HG03280 (cell line): ENCODE measurements around the gene P3R3URF.

ENCODE experiments used
- ATAC-seq: cut with Tn5 transposase; IDR thresholded peaks from one replicate; pipeline ENCODE4 v1.9.1; 2021; ENCODE audit warnings: mild to moderate bottlenecking, moderate library complexity; ENCODE audit not compliant: unreplicated experiment

P3R3URF gene

GRCh38 chr1:46174448-46175231 is 1.6 kb downstream of the P3R3URF start, which contains the start of gene TSPAN1:
TSS of gene TSPAN1 (plus strand) at chr1:46175087. CDS start at chr1:46181108, 6,021 bp downstream.
- ATAC-seq: no peak

DNA sequence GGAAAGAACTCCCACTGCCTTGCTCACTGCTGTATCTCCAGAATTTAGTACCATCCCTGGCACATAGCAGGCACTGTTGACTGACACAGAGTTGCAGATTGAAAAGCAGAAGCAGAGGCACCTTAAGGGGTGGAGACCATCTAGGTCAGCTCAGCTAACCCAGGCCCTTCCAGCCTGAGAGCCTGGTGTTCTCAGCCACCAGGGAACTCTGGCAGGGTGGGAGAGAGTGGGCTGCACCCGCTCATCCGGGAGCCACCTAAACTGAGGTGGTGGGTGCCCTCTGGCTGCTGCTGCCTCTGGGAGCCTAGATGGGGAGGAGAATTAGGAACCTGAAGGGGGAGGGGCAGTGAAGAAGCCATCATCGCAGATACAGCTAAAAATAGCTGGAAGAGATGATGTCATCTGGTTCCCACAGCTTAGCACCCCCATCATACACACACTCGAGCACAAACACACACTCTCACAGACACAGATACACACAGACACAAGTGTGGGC is 2.9 kb downstream of the P3R3URF start:
- no peak for ATAC-seq

DNA sequence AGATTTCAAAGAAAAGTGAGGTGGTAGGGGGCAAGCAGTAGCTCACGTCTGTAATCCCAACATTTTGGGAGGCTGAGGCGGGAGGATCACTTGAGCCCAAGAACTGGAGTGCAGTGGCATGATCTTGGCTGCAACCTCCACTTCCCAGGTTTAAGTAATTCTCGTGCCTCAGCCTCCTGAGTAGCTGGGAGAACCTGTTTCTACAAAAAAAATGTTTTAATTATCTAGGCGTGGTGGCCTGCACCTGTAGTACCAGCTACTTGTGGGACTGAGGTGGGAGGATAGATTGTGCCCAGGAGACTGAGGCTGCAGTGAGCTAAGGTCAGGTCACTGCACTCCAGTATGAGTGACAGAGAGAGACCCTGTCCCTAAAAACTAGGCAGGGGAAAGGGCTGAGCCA is 4.0 kb downstream of the P3R3URF start:
- no peak for ATAC-seq

GRCh38 chr1:46171871-46172270 is 4.4 kb downstream of the P3R3URF start:
- ATAC-seq: no peak

GRCh38 chr1:46171351-46171750 is 4.9 kb downstream of the P3R3URF start:
- no peak for ATAC-seq

- ATAC-seq: no peak
Measured at GRCh38 chr1:46169811-46170454, 6.4 kb downstream of the P3R3URF start.

DNA sequence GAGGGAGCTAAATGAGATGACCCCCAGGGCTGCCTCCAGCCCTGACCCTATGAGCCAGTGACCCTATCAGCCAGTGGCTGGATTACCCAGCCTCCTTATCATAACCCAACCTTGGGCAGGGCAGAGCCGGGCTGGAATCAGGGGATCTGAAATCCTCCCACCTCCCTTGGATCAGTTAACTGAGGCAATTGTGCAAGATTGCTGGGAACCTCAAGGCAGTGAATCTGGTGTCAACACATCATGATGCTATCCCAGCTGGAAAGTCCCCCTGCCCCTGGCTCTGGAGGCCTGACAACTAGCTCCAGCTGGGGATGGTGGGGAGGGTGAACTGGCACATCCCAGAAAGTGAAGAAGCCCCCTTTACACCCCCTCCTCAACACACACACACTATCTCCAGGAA is 7.8 kb downstream of the P3R3URF start:
- ATAC-seq: no peak

GRCh38 chr1:46166521-46167462 is 9.5 kb downstream of the P3R3URF start:
- ATAC-seq: no peak

- ATAC-seq: no peak
Measured at GRCh38 chr1:46160212-46160611, 16.1 kb downstream of the P3R3URF start.

DNA sequence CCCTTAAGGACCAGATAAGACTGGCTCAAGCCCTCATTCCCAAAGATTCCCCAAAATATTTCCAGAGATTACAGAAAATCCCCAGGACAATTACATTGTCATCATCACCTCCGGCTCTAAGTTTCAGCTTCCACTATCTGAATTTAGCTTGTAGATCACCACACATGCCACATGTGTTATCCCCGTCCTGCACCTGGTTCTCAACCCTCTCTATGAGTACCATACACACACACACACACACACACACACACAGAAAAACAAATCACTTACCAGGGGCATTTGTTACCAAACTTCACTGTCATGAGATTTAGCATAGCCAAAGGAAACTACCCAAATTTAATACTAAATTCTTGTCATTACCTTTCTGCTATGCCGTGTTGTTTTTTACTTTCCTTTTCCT is 16.8 kb downstream of the P3R3URF start:
- no peak for ATAC-seq

- no peak for ATAC-seq
Measured at GRCh38 chr1:46158312-46159281, 17.7 kb downstream of the P3R3URF start.

DNA sequence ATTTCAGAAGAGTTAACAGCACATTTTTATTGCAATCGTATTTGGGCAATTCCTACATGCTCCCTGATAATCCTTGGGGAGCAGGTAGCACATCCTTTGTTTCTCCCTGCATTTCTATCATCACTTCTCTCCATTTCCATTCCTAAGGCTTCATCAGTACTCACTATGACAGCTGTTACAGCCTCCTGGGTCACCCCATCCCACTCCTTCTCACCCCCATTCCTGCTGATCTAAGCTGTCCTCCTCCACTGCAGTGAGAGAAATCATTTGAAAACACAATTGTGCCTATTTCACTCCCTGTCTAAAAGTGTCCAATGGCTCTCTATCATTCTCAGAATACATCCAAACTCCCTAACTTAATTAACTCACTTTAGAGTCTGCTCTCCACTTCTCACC is 18.4 kb downstream of the P3R3URF start:
- ATAC-seq: no peak

GRCh38 chr1:46153732-46154131 is 22.6 kb downstream of the P3R3URF start:
- ATAC-seq: no peak

DNA sequence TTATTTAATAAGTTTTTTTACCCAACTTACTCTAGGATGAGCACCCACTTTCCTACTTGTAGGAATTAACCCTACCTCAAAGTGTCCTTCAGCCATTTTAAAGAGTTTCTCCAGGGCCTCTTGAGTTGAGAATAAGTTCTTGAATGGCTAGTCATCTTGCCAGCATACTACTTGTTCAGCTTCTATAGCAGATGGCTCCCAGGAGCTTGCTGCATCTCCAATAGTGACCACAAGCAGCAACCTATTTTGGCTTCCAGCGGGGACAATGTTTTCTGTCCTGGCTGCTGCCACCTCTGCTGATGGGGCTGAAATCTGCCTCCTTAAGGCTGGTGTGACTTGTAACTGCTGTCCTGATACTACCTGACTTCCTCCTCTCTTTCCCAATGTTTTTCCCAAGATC is 23.1 kb downstream of the P3R3URF start:
- ATAC-seq: no peak

GRCh38 chr1:46152016-46152415 is 24.3 kb downstream of the P3R3URF start:
- no peak for ATAC-seq

GRCh38 chr1:46150085-46150484 is 26.2 kb downstream of the P3R3URF start:
- ATAC-seq: no peak

DNA sequence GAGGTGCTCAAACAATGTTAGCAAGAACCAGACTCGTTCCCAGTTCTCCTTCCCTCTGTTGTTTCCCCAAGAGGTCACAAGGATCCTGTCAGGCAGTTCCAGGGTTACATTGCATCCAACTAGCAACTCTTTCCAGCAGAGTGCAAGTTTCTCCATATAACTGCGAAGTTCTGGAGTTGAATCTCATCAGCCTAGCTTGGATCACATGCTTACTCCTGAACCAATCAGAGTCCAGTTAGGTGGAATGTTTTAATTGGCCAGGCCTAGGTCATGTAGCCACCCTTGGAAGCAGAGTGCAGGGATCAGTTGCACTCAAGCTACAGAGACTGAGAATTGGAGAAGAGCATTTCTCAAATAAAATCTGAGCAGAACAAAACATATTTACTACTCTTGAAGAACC is 28.0 kb downstream of the P3R3URF start:
- no peak for ATAC-seq

GRCh38 chr1:46137916-46138315 is 38.4 kb downstream of the P3R3URF start:
- no peak for ATAC-seq

DNA sequence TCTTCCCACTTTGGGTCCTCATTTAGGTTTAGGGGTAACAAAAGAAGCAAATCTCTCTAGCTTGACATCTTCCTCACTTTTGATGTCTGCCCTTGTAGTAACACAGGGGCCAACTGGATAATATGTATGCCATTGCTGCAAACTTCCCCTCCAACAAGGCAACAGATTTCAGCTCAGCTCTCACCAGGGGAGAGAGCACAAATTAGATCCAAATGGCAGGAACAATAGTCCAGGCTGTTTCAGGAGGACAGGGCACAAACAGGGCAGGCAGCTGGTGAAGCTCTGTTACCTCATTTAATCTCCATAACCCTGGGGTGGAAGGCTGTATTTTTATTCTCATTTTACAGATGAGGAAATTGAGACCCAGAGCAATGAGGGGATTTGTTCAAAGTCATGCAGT is 39.6 kb downstream of the P3R3URF start:
- no peak for ATAC-seq
